ENCODE data around the gene F7. TPM values are rescaled to one million over a fixed set of nuclear protein-coding genes. Genes with fewer than 3 reads are reported as not detected.
"Not testable (repeated sequence)": the region's sequence is repeated elsewhere in the genome, so short reads cannot be mapped to it uniquely, and the experiment has no call there.

F7 gene
- total RNA-seq, 3 donors from 2014 or later = 0.15 to 0.48 (median 0.33) TPM

- Histone ChIP-seq H3K4me3 (no peak overlapping the region), H3K4me1 (no peaks in the 10 kb centered on the region), H3K9me3 (no peaks in the 10 kb centered on the region), H3K36me3 (no peaks in the 10 kb centered on the region), H3K27ac (no peak overlapping the region), H3K27me3 (no peaks in the 10 kb centered on the region)
- no peak for TF ChIP-seq POLR2A (IDR thresholded peaks at IDR 0.05)
- no peak for TF ChIP-seq POLR2AphosphoS5 (IDR thresholded peaks at IDR 0.05)
- TF ChIP-seq CTCF (IDR thresholded peaks at IDR 0.05) = no peak
- DNase-seq (ENCODE audit: low spot score in 2 of 2) = no peak
- intact Hi-C loops (cut with DNase I; ENCODE audit: low total_unique reads) = no loop called here
Measured at GRCh38 chr13:113098162-113098732, 7.3 kb upstream of the F7 start.

- Histone ChIP-seq H3K36me3 (no peaks in the 10 kb centered on the region), H3K27me3 (peaks cover 0 to 7% of the 10 kb centered on the region in 2 donors), H3K4me1 (no peaks in the 10 kb centered on the region), H3K4me3 (no peak overlapping the region), H3K9me3 (no peaks in the 10 kb centered on the region), H3K27ac (no peak overlapping the region)
- TF ChIP-seq POLR2A (IDR thresholded peaks at IDR 0.05) (no peak), CTCF (IDR thresholded peaks at IDR 0.05) (no peak), POLR2AphosphoS5 (IDR thresholded peaks at IDR 0.05) (no peak)
- no peak for DNase-seq (ENCODE audit: low spot score in 2 of 2)
- intact Hi-C loops (cut with DNase I; ENCODE audit: low total_unique reads) = no loop called here
Measured at GRCh38 chr13:113099142-113099541, 6.4 kb upstream of the F7 start.

- intact Hi-C loops (cut with DNase I; ENCODE audit: low total_unique reads); H3K36me3 ChIP-seq; DNase-seq (ENCODE audit: low spot score in 2 of 2); H3K4me3 ChIP-seq; H3K27ac ChIP-seq; H3K4me1 ChIP-seq; H3K9me3 ChIP-seq: not testable (repeated sequence)
- H3K27me3 ChIP-seq = peaks cover 0 to 17% of the 10 kb centered on the region in 2 donors
Measured at GRCh38 chr13:113102302-113102701, 3.3 kb upstream of the F7 start.

- TF ChIP-seq CTCF (IDR thresholded peaks at IDR 0.05) (no peak), POLR2A (IDR thresholded peaks at IDR 0.05) (no peak), POLR2AphosphoS5 (IDR thresholded peaks at IDR 0.05) (no peak)
- DNase-seq (ENCODE audit: low spot score in 2 of 2) = no peak
- no peaks in the 10 kb centered on the region for H3K4me1 ChIP-seq
- intact Hi-C loops (cut with DNase I; ENCODE audit: low total_unique reads) = no loop called here
- H3K4me3 ChIP-seq = no peak overlapping the region
- no peak overlapping the region for H3K27ac ChIP-seq
- no peaks in the 10 kb centered on the region for H3K9me3 ChIP-seq
- H3K27me3 ChIP-seq = peaks cover 0 to 17% of the 10 kb centered on the region in 2 donors
- no peaks in the 10 kb centered on the region for H3K36me3 ChIP-seq
Measured at GRCh38 chr13:113102727-113103126, 2.9 kb upstream of the F7 start.

GRCh38 chr13:113103646-113104045, 1.9 kb upstream of the F7 start:
- no peak overlapping the region for H3K27ac ChIP-seq
- peaks cover 0 to 17% of the 10 kb centered on the region in 2 donors for H3K27me3 ChIP-seq
- no peaks in the 10 kb centered on the region for H3K9me3 ChIP-seq
- DNase-seq (ENCODE audit: low spot score in 2 of 2) = no peak
- TF ChIP-seq CTCF (IDR thresholded peaks at IDR 0.05) = no peak
- no peak for TF ChIP-seq POLR2AphosphoS5 (IDR thresholded peaks at IDR 0.05)
- no peak for TF ChIP-seq POLR2A (IDR thresholded peaks at IDR 0.05)
- no peaks in the 10 kb centered on the region for H3K36me3 ChIP-seq
- H3K4me1 ChIP-seq = no peaks in the 10 kb centered on the region
- H3K4me3 ChIP-seq = no peak overlapping the region
- intact Hi-C loops (cut with DNase I; ENCODE audit: low total_unique reads) = no loop called here
